HCT116 (cell line): ENCODE results near the gene ETS1. TPM values are rescaled to one million over a fixed set of nuclear protein-coding genes. Genes with fewer than 3 reads are reported as not detected.

Experiments
- ATAC-seq: fragments of 200-7000 bp; cut with Tn5 transposase; 2 replicates; pipeline ENCODE4 v1.9.1; 2020; ENCODE audit warnings: mild to moderate bottlenecking, moderate library complexity
- BruUV-seq: library from RNA; stranded (reverse); fragments of 400-500 nt; replicated peaks from 2 replicates; lab custom pipeline; 2021; lab: Mats Ljungman, UMichigan
- CTCF ChIA-PET: fragments of 300-600 bp; sonication (Branson Sonifier 250); formaldehyde crosslinking; loops from one replicate; lab custom pipeline; 2021; ENCODE audit warnings: antibody characterized with exemption; lab: Charles Lee
- POLR2A ChIA-PET: fragments of 300-600, 350-600 bp; sonication (Branson Sonifier 250); formaldehyde crosslinking; loops from one replicate; lab custom pipeline; 2021; ENCODE audit warnings: antibody characterized with exemption; lab: Charles Lee
- RAD21 ChIA-PET, 2 experiments: fragments of 300-600 bp; sonication (Branson Sonifier 250); formaldehyde crosslinking; loops; one replicate each; lab custom pipeline; 2023; ENCODE audit warnings: low total read pairs in 2 of 2; ENCODE audit not compliant: uncharacterized antibody in 2 of 2, unreplicated experiment in 2 of 2, low non-redundant PET in 1 of 2; lab: Charles Lee
- DNase-seq: peaks from one replicate; pipeline ENCODE4 v3.0.0-alpha.2; 2010; ENCODE audit warnings: low read depth, low spot score
- H2AFZ ChIP-seq: fragments of 200-600 bp; shearing (Covaris generic), sonication (generic); 2 replicates; pipeline ENCODE4 v1.6.1; 2017; ENCODE audit warnings: low read depth, mixed run types, mixed read lengths, antibody characterized with exemption, low read length; ENCODE audit not compliant: poor library complexity, severe bottlenecking
- H3K27ac ChIP-seq: 2 replicates; pipeline ENCODE4 v1.5.1; 2012; ENCODE audit warnings: low read depth, low read length
- H3K27me3 ChIP-seq: fragments of 200-600 bp; sonication (generic); 2 replicates; pipeline ENCODE4 v1.6.1; 2016; ENCODE audit warnings: mixed run types, low read length, mixed read lengths; ENCODE audit not compliant: insufficient read depth
- H3K36me3 ChIP-seq, 2 experiments: fragments of 200-500 bp in 1 of 2; fragments of 200-600 bp in 1 of 2; sonication (Bioruptor generic) in 1 of 2; sonication (generic) in 1 of 2; 2 replicates each; pipeline versions ENCODE4 v1.5.1 to v1.6.1; 2014 to 2016; ENCODE audit warnings: low read length in 2 of 2, inconsistent platforms in 1 of 2, mixed read lengths in 1 of 2, mixed run types in 1 of 2; ENCODE audit not compliant: insufficient read depth in 2 of 2, control insufficient read depth in 1 of 2
- H3K4me1 ChIP-seq, 2 experiments: fragments of 200-600 bp in 1 of 2; sonication (generic) in 1 of 2; 2 replicates each; pipeline versions ENCODE4 v1.5.1 to v1.6.1; 2012 to 2017; ENCODE audit warnings: low read length in 2 of 2, inconsistent platforms in 1 of 2, mild to moderate bottlenecking in 1 of 2, mixed read lengths in 1 of 2, mixed run types in 1 of 2, moderate library complexity in 1 of 2; ENCODE audit not compliant: insufficient read depth in 2 of 2, control insufficient read depth in 1 of 2
- H3K4me2 ChIP-seq: fragments of 200-600 bp; sonication (generic); 2 replicates; pipeline ENCODE4 v1.6.1; 2017; ENCODE audit warnings: mixed run types, low read length, mixed read lengths
- H3K4me3 ChIP-seq, 2 experiments: fragments of 200-600 bp in 1 of 2; sonication (generic) in 1 of 2; replicated peaks in 1 of 2; 2 replicates each; pipeline ENCODE4 v1.5.1; 2011 to 2016; ENCODE audit warnings: low read length in 2 of 2, control low read depth in 1 of 2, low read depth in 1 of 2, mild to moderate bottlenecking in 1 of 2, mixed read lengths in 1 of 2, mixed run types in 1 of 2
- H3K79me2 ChIP-seq: fragments of 200-600 bp; sonication (generic); 2 replicates; pipeline ENCODE4 v1.6.1; 2017; ENCODE audit warnings: mild to moderate bottlenecking, mixed run types, low read length, moderate library complexity, mixed read lengths; ENCODE audit not compliant: insufficient read depth
- H3K9ac ChIP-seq: fragments of 200-600 bp; sonication (generic); 2 replicates; pipeline ENCODE4 v1.6.1; 2016; ENCODE audit warnings: low read length, mixed read lengths
- H3K9me2 ChIP-seq: fragments of 200-600 bp; sonication (generic), shearing (Covaris generic); 2 replicates; pipeline ENCODE4 v1.6.1; 2017; ENCODE audit warnings: mixed run types, mild to moderate bottlenecking, moderate library complexity; ENCODE audit not compliant: insufficient read depth
- H3K9me3 ChIP-seq, 2 experiments: fragments of 200-500 bp in 1 of 2; fragments of 200-600 bp in 1 of 2; sonication (Bioruptor generic) in 1 of 2; sonication (generic) in 1 of 2; 2 replicates each; pipeline ENCODE4 v1.6.1; 2014 to 2017; ENCODE audit warnings: low read length in 2 of 2, mixed read lengths in 2 of 2, inconsistent platforms in 1 of 2, low read depth in 1 of 2, mild to moderate bottlenecking in 1 of 2, mixed run types in 1 of 2, moderate library complexity in 1 of 2; ENCODE audit not compliant: control insufficient read depth in 1 of 2, insufficient read depth in 1 of 2
- H4K20me1 ChIP-seq: fragments of 200-600 bp; sonication (generic), shearing (Covaris generic); 2 replicates; pipeline ENCODE4 v1.6.1; 2017; ENCODE audit warnings: mixed run types, mild to moderate bottlenecking, moderate library complexity; ENCODE audit not compliant: insufficient read depth
- ATF3 ChIP-seq: IDR thresholded peaks from 2 replicates; pipeline ENCODE4 v1.6.1; 2012
- CEBPB ChIP-seq: IDR thresholded peaks from 2 replicates; pipeline ENCODE4 v1.6.1; 2012; ENCODE audit warnings: low read depth
- CTCF ChIP-seq, 3 experiments: fragments of 200-600 bp in 1 of 3; sonication (generic) in 1 of 3; IDR thresholded peaks in 2 of 3; conservative IDR thresholded peaks in 1 of 3; 2 replicates each; pipeline ENCODE4 v1.5.1; 2012 to 2017; ENCODE audit warnings: low read depth in 2 of 3, low read length in 2 of 3, antibody characterized with exemption in 1 of 3, borderline replicate concordance in 1 of 3, control low read depth in 1 of 3, mild to moderate bottlenecking in 1 of 3, mixed read lengths in 1 of 3, mixed run types in 1 of 3, moderate library complexity in 1 of 3; ENCODE audit not compliant: insufficient read depth in 1 of 3
- EZH2phosphoT487 ChIP-seq: fragments of 200-600 bp; IDR thresholded peaks from 2 replicates; pipeline ENCODE4 v1.6.1; 2018; ENCODE audit warnings: antibody characterized with exemption, borderline replicate concordance
- REST ChIP-seq: IDR thresholded peaks from 2 replicates; pipeline ENCODE4 v1.6.1; 2012; ENCODE audit warnings: low read depth
- ZBTB33 ChIP-seq: IDR thresholded peaks from 2 replicates; pipeline ENCODE4 v1.6.1; 2011; ENCODE audit warnings: mild to moderate bottlenecking, low read length, moderate library complexity; ENCODE audit not compliant: insufficient replicate concordance; ENCODE audit errors: extremely low read depth
- ZFX ChIP-seq: fragments of 450-650 bp; IDR thresholded peaks from 2 replicates; pipeline ENCODE4 v1.6.1; 2017
- intact Hi-C: fragments of 100-400 bp; cut with micrococcal nuclease; formaldehyde crosslinking; loops from 2 replicates; pipeline ENCODE4 v1.10.0; 2022
- total RNA-seq: library from RNA; stranded (reverse); gene quantifications from one replicate; pipeline ENCODE4 v1.2.1, GENCODE V29; 2021; ENCODE audit not compliant: unreplicated experiment

The ETS1 gene
- total RNA-seq, 1 experiment from 2014 or later = 9.2 TPM

- TF ChIP-seq REST (no peak), ATF3 (no peak), ZBTB33 (no peak), CEBPB (no peak)
Measured at GRCh38 chr11:128597209-128597608, 9.9 kb upstream of the ETS1 start (continued).

GRCh38 chr11:128596250-128596649 lies 8.9 kb upstream of the ETS1 start:
- Histone ChIP-seq H2AFZ (no peak overlapping the region), H3K9me3 (no peaks in the 10 kb centered on the region), H3K9ac (no peak overlapping the region), H3K27ac (no peak overlapping the region), H3K4me1 (no peaks in the 10 kb centered on the region), H4K20me1 (no peaks in the 10 kb centered on the region), H3K4me2 (no peak overlapping the region), H3K36me3 (no peaks in the 10 kb centered on the region), H3K27me3 (peaks cover 82% of the 10 kb centered on the region), H3K4me3 (no peak overlapping the region), H3K79me2 (no peaks in the 10 kb centered on the region), H3K9me2 (no peaks in the 10 kb centered on the region)
- intact Hi-C loops = no loop called here
- DNase-seq = no peak
- no TSS peak for BruUV-seq
- TF ChIP-seq REST = no peak
- TF ChIP-seq ZFX = no peak
- TF ChIP-seq EZH2phosphoT487 = no peak
- no peak for TF ChIP-seq CTCF (IDR thresholded peaks at IDR 0.05 in 2 of 3, conservative IDR thresholded peaks at IDR 0.05 in 1 of 3; ENCODE audit: borderline replicate concordance in 1 of 3, insufficient read depth in 1 of 3, low read depth in 2 of 3, low read length in 2 of 3)
- ChIA-PET POLR2A (no interaction called here), RAD21 (no interaction called here), CTCF (no interaction called here)
- no peak for ATAC-seq
